ENCODE data around the gene NUB1.

The NUB1 gene

DNA sequence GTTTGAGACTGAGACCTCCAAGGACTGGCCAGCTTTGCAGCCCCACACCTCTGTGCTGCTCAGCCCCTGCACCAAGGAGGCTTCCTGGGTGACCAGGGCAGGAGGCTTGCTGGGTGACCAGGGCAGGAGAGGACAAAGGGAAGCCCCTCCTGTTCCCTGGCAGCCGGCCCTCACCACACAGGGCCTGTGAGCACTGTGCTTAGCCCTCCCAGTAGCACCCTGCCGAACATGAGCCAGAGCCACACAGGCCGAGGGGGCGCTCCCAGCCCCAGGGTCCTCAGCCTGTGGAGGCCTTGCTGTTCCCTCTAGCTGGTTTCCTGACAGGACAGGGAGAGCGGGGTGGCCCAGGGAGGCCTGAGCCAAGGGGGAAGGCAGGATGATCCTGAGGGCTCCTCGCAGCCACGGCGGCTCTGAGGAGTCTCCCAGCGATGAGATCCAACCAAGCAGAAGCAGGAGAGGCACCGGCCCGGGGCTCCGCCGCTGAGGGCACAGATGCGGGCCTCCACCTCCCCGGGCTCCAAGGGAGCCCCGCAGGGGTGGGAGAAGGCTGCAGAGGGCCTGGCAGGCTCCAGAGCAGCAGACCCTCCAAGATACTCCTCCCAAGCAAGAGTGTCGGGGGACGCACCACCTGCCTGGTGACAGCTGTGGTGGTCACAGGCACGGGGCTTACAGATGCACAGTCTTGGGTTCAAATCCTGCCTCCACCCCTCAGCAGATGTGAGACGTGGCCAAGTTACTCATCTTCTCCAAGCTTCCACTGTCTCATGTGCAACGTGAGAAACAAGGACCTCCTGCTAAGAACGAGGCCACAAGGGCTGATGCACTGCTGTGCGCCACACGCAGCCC lies 45.8 kb downstream of the NUB1 start:
- TF ChIP-seq, protein P1, sequence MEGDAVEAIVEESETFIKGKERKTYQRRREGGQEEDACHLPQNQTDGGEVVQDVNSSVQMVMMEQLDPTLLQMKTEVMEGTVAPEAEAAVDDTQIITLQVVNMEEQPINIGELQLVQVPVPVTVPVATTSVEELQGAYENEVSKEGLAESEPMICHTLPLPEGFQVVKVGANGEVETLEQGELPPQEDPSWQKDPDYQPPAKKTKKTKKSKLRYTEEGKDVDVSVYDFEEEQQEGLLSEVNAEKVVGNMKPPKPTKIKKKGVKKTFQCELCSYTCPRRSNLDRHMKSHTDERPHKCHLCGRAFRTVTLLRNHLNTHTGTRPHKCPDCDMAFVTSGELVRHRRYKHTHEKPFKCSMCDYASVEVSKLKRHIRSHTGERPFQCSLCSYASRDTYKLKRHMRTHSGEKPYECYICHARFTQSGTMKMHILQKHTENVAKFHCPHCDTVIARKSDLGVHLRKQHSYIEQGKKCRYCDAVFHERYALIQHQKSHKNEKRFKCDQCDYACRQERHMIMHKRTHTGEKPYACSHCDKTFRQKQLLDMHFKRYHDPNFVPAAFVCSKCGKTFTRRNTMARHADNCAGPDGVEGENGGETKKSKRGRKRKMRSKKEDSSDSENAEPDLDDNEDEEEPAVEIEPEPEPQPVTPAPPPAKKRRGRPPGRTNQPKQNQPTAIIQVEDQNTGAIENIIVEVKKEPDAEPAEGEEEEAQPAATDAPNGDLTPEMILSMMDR (conservative IDR thresholded peaks at IDR 0.05) = no peak
- peak overlapping the region; percentile 5; the same call in 1 of the 2 replicates for H3K27ac ChIP-seq

DNA sequence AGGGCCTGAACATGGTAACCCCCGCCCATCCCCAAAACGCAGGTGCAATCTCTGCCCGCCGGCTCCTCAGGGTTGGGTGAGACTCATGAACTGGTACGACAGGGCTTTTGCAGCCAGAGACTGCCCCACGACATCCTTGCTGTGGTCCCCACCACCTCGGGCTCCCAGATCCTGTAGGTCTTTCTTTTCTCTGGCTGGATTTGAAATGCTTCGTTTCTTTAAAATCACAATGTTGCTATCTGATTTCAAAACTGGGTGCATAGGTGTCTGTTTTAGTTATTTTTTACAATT lies 46.3 kb downstream of the NUB1 start:
- TF ChIP-seq, protein P1 (conservative IDR thresholded peaks at IDR 0.05) = no peak
- no peak overlapping the region for H3K27ac ChIP-seq

DNA sequence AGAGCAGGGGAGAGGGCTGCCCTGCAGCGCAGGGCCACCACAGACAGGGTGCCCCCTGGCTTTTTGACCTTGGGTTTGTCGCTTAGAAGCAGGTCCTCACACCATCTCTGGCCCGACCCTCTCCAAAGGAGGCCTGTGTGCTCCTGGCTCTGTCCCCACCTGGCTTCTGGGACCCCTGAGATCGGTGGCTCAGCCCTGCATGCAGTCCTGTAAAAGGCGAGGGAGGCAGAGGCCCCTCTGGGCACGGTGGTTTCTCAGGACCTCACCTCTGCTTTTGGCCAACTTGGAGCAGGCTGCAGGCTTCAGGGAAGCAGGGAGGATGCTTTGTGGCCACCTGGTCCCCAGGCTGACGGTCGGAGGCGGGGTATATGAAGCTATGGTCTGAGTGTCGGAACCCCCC lies 46.8 kb downstream of the NUB1 start:
- H3K27ac ChIP-seq = no peak overlapping the region
- TF ChIP-seq, protein P1 (conservative IDR thresholded peaks at IDR 0.05) = no peak

DNA sequence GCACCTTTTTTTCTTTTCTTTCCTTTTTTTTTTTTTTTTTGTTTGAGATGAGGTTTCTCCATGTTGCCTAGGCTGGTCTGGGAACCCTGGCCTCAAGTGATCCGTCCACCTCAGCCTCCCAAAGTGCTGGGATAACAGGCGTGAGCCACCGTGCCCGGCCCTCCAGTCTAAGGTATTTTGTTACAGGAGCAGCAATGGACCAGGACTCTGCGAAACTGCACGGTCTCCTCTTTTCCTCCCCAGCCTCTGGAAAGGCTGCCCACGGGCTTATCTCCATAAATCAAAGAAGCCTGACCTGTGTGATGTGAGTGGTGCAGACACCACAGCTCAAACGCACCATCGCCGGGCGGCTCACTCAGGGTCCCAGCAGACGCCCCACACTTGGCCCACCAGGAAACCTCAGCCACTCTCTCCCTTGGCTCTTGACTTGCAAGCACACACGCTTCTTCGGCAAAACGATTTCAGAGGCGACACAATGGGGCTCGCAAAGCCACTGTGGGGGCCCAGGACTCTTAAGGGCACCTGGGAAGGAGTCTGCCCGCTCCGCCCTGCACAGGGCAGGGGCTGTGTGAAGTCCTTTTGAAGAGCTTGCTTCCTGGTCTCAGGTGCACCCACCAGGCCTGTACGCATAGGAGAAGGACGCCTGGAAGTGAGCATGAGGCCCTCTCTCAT lies 47.6 kb downstream of the NUB1 start:
- TF ChIP-seq, protein P1 (conservative IDR thresholded peaks at IDR 0.05) = no peak
- H3K27ac ChIP-seq = no peak overlapping the region

DNA sequence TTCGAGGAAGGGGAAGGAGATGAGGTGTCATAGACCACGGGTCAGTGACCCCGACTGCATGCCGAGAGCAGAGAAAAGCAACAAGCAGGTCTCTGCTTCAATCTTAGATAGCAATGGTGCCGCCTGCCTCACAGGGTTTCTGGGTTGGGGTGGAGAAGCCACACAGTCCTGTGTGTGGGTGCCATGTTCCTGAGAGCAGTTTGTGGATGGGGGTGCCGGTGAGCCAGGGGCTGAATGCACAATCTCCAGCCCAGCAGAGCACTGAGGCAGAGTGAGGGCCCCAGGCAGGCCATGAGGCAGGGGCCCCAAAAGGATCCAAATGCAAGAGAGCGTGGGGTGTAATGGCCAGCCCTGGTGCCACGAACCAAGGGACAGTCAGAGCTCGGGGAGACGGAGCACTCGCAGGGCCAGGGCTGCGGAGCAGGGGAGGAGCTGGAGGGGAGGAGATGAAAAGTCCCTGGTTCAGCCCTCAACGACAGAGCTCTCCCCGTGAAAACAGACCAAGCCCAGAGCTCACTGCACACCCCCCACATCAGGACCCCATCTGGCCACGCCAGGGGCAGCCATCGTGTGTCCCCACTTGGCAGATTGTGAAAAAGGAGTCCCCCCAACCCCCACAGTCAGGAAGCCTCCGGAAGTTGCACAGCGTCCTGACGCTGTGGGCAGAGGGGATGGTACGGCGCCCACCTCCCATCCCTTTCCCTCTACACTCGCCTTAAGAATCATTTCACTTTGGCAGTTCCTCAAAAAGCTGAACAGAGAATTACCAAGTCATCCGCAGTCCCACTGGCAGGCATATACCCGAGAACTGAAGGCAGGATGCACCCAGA lies 48.4 kb downstream of the NUB1 start:
- TF ChIP-seq, protein P1 (conservative IDR thresholded peaks at IDR 0.05) = no peak
- H3K27ac ChIP-seq = no peak overlapping the region

DNA sequence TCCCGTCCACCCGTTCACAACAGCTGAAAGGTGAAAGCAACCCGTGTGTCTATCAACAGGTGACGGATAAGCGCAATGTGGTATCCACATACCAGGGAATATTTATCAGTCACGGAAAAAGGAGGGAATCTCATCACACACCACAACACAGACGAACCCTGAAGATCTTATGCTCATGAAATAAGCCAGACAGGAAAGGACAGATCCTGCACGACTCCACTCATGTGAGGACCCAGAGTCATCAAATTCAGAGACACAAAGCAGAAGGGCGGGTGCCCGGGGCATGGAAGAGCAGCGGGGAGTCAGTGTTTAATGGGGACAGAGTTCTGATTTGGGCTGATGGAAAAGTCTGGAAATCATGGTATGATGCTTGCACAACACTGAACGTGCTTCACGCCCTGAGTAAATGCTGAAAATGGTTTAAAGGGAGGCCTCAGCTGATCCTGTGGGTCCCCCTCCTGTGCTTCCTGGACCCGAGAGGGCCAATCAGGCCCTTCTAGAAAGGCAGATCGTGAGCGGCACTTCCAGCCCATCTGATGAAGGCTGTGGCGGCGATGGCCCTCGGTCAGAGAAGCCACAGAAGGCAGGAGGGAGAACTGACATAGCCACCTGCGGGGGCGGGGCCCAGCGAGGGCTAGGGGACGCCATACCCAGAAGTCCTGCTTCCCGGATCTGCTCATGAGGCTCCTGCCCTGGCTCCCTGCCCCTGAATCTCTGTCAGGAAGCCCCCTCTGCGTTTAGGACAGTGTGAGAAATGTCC lies 49.2 kb downstream of the NUB1 start:
- H3K27ac ChIP-seq = no peak overlapping the region
- TF ChIP-seq, protein P1 (conservative IDR thresholded peaks at IDR 0.05) = no peak

Data from VCaP (cell line).